HUES6 (cell line): ENCODE results near the gene CADM1.

Experiments used
- H3K27ac ChIP-seq: 2 replicates; pipeline ENCODE4 v1.7.0; 2013; ENCODE audit warnings: low read depth, mild to moderate bottlenecking, low read length, inconsistent platforms
- H3K27me3 ChIP-seq: 2 replicates; pipeline ENCODE4 v1.6.1; 2013; ENCODE audit warnings: low read length; ENCODE audit not compliant: control insufficient read depth, insufficient read depth
- H3K36me3 ChIP-seq: 2 replicates; pipeline ENCODE4 v1.6.1; 2013; ENCODE audit warnings: low read length; ENCODE audit not compliant: control insufficient read depth, insufficient read depth
- H3K4me1 ChIP-seq: 2 replicates; pipeline ENCODE4 v1.6.1; 2013; ENCODE audit warnings: low read length; ENCODE audit not compliant: control insufficient read depth, insufficient read depth
- H3K4me3 ChIP-seq: 2 replicates; pipeline ENCODE4 v1.5.1; 2013; ENCODE audit warnings: low read depth, low read length
- H3K9ac ChIP-seq: one replicate; pipeline ENCODE4 v1.6.1; 2013; ENCODE audit warnings: mild to moderate bottlenecking, low read length
- H3K9me3 ChIP-seq: 2 replicates; pipeline ENCODE4 v1.6.1; 2013; ENCODE audit warnings: low read depth, low read length; ENCODE audit not compliant: control insufficient read depth, insufficient read depth

CADM1 gene

DNA sequence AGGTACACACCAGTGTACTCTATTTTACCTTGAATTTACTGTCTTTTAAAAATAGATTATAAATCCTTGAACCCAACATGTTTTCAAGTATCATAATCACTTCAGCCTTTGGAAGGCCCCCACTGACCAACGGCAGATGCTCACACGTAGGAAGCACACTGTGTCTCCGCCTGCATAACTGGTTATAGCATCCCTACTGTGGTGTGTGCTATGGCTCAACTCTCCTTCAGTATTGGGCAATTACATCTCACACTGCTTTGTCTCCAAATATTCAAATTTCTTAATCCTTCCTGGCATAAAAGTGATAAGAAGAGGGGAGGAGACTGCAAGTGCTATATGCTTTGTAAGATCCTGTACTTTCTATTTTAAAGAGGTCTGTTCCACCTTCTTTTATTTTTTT is 165.7 kb downstream of the CADM1 start:
- no peaks in the 10 kb centered on the region for H3K9me3 ChIP-seq
- no peaks in the 10 kb centered on the region for H3K36me3 ChIP-seq

DNA sequence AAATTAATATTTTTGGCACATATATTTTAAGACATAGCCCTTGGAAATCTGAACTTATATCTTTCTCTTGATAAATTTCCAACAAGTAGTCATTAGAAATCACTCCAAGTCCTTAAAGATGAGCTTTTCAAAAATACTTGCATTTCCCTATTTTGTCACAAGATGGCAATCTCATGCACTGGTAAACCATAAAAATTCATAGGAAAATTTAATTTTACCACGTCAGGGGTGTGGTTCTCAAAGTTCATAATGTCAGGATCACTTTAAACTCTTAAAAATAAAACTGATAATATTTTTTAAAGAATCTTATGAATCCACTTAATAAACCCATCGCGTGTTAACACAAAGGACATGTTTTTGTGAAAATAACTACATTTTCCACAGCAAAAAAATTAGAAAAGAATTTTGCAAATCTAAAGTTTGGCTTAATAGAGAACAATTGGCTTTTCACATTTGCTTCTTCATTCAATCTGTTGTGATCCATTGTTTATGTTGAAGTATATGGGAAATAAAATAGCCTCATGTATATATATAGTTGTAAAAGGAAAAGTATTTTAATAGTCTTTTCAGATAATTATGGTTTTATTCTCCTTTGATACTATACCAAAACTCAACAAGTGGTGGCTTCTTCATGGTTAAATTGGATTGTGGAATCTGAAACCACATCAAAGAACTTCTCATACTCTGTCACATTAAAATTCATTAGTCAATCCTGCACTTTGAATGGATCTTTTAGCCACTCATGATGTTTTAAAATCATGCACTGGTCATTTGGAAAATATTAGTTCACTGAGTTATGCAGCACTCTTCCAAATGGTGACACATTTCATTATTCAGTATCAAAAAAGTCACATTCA is 169.1 kb downstream of the CADM1 start:
- H3K9ac ChIP-seq, result no peak overlapping the region
- H3K9me3 ChIP-seq, result no peaks in the 10 kb centered on the region
- H3K4me3 ChIP-seq, result no peak overlapping the region
- H3K4me1 ChIP-seq, result peaks cover 5% of the 10 kb centered on the region
- no peaks in the 10 kb centered on the region for H3K27me3 ChIP-seq
- no peaks in the 10 kb centered on the region for H3K36me3 ChIP-seq
- H3K27ac ChIP-seq, result no peak overlapping the region

More for the DNA sequence above, 165.7 kb downstream of the CADM1 start:
- H3K27me3 ChIP-seq, result no peaks in the 10 kb centered on the region
- H3K27ac ChIP-seq, result no peak overlapping the region
- no peaks in the 10 kb centered on the region for H3K4me1 ChIP-seq
- no peak overlapping the region for H3K4me3 ChIP-seq
- no peak overlapping the region for H3K9ac ChIP-seq

DNA sequence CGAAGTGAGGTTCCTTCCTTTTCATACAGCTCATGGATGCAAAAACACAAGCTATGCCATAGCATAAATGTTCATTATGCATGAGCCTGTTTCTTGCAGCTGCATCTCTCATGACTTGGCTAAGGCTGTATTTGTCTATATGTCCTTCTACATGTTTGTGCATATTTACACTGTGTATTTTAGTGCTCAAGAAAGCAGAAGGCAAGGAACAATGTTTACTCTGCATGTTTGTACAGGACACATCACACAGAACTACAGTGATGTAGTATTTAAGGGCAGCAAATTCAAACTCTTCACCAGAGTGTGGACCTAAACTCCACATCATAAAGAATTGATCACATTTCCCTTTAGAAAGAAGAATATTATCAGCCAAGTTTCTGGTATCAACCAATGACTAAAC is 170.3 kb downstream of the CADM1 start:
- peaks cover 5% of the 10 kb centered on the region for H3K4me1 ChIP-seq
- H3K27ac ChIP-seq, result no peak overlapping the region
- H3K36me3 ChIP-seq, result no peaks in the 10 kb centered on the region
- H3K27me3 ChIP-seq, result no peaks in the 10 kb centered on the region
- H3K9me3 ChIP-seq, result no peaks in the 10 kb centered on the region
- no peak overlapping the region for H3K9ac ChIP-seq
- H3K4me3 ChIP-seq, result no peak overlapping the region

DNA sequence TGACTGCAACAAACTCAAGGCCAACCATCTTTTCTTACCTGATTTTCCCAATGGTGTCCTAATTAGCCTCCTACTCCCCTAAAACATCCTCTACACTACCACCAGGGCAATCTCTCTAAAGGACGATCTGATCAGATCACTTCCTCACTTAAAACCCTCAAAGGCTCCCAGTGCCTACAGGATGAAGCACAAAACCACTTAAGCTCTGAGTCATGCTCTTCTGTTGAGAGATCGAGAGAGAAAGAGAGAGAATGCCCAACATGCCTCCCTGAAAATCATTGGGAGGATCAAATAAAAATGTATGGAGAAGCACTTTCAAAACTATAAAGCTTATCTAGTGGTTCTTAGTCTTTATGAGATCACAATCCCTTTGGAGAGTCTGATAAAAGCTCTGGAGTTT is 171.1 kb downstream of the CADM1 start:
- Histone ChIP-seq H3K9me3 (no peaks in the 10 kb centered on the region), H3K4me1 (peaks cover 5% of the 10 kb centered on the region), H3K27ac (no peak overlapping the region), H3K9ac (no peak overlapping the region), H3K36me3 (no peaks in the 10 kb centered on the region), H3K27me3 (no peaks in the 10 kb centered on the region), H3K4me3 (no peak overlapping the region)

DNA sequence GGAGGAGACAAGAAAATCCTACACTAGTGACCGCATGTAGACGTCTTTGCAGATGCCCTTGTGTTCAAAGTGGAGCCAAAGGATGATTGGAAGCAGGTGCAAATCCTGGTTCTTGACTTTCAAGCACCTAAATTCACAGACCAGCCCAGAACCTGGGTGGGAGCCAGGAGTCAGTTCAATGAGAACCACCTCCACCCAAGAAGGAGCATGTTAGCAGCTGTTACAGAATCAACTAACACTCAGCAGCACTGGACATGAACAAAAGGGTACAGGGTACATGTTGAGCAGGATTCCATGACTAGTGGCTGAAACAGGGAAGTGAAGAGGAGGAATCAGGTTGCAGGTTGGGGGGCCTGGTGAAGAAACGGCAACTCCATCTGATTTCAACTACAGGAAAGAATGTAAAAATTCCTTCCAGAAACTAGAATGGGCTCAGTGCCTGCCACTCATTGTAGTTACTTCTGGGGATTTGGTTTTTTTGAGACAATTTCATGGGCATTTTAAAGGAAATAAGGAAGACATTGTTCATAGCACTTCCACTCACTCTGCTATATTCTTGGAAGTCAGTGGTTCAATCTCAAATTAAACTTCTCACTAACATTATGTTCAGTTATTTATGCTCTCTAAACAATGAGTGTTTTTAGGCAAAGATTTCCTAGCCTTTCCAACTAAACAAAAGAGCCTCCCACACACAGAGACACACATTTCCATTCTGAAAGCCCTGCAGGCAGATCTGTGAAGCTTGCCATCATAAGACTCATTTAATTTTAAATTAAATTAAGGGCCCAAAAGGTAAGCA is 173.3 kb downstream of the CADM1 start:
- Histone ChIP-seq H3K27me3 (no peaks in the 10 kb centered on the region), H3K9ac (no peak overlapping the region), H3K9me3 (no peaks in the 10 kb centered on the region), H3K27ac (no peak overlapping the region), H3K36me3 (no peaks in the 10 kb centered on the region), H3K4me1 (peaks cover 5% of the 10 kb centered on the region), H3K4me3 (no peak overlapping the region)

DNA sequence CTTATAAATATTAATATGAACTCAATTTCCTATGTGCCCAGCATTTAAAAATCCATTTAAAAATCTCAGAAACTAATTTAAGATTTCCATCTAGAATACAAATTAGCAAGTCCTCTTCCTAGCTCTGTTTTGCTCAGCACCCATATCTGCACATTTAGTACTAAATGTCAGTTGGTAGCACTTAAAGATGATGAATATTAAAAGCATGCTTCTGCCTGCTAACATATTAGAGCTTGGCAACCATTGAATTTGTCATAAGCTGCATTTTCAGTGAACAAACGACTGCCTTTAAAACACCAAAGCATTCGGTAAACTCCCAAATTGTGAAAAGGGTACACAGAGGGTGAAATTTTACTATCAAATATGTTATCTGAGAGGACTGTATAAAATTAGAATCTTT is 177.7 kb downstream of the CADM1 start:
- Histone ChIP-seq H3K9me3 (no peaks in the 10 kb centered on the region), H3K27me3 (no peaks in the 10 kb centered on the region), H3K27ac (no peak overlapping the region), H3K9ac (no peak overlapping the region), H3K36me3 (no peaks in the 10 kb centered on the region), H3K4me3 (no peak overlapping the region), H3K4me1 (peaks cover 10% of the 10 kb centered on the region)

DNA sequence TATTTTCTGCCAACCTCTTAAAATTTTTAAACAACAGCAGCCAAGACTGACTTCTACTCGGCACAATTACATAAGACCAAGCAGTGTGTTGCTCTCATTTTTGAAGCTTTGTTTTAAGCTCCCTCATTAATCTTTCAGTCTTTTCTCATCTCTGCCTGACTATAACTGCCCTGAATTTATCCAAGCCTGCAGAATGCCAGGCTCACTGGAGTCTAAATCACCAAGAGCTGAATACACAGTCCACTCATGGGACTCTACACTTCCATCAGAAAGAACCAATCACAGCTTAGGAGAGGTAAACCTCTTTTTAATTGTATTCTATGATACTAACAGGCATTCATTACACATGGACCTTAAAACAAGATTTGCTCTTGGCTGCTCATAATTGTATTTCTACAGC is 178.7 kb downstream of the CADM1 start:
- H3K27me3 ChIP-seq, result no peaks in the 10 kb centered on the region
- no peak overlapping the region for H3K4me3 ChIP-seq
- no peak overlapping the region for H3K9ac ChIP-seq
- H3K36me3 ChIP-seq, result no peaks in the 10 kb centered on the region
- no peak overlapping the region for H3K27ac ChIP-seq
- peaks cover 8% of the 10 kb centered on the region for H3K4me1 ChIP-seq
- H3K9me3 ChIP-seq, result no peaks in the 10 kb centered on the region

DNA sequence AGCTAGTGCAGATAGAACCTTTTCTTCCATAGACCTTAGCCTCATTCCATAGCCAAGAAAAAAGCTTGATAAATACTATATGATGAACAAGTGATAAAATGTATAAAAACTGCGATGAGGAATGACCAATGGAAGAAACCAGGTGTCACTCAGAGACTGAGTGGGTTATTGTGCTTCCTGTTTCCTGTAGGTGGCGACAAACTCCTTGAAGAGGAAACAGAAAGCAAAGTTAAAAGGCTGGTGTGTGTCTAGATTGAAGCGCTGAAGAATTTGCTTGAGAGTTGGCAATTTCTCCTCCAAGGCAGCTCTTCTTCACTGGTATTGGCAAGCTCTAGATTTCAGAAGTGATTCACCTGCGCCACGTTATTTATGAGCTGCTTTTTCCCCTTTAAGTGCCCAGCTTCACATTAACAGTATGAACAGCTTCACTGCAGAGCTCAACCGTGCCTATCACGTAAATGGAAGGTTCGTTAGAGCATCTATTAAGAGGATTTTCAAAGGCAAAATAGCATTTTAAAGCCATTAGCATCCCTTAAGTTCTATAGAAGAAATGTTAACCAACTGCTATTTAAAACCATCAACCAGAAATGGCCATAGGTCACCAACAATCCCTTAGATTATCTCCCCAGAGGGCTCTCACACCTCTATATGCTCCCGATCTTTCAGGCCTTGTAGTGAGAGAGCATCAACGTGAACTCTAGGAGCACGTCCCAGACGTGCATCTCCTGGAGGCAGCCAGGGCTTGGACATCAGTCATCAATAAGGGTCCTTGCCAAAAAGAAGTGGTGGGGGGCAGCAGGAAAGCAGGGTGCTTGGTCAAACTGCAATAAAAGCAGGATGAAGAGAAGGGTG is 179.4 kb downstream of the CADM1 start:
- H3K9me3 ChIP-seq, result no peaks in the 10 kb centered on the region
- no peaks in the 10 kb centered on the region for H3K27me3 ChIP-seq
- no peak overlapping the region for H3K27ac ChIP-seq
- H3K4me3 ChIP-seq, result no peak overlapping the region
- H3K36me3 ChIP-seq, result no peaks in the 10 kb centered on the region
- H3K9ac ChIP-seq, result no peak overlapping the region
- H3K4me1 ChIP-seq, result peaks cover 8% of the 10 kb centered on the region

DNA sequence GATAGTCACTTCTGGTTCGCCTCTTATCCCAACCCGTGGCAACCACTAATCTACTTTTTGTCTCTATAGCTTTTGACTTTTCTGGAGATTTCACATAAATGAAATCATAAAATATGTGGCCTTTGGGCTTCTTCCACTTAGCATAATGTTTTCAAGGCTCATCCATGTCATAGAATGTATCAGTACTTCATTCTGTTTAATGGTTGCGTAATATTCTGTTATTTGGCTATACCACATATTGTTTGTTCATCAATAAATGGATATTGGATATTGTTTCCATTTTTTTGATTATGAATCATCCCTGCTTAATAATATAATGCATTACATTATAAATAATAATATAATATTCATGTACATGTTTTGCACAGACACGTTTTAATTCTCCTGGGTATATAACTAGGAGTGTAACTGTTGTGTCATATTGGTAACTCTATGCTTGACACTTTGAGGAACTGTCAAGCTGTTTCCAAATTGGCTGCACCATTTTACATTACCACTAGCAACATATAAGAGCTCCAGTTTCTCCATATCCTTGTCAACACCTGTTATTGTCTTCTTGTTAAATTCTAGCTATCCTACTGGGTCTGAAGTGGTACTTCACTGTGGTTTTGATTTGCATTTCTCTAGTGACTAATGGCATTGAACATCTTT is 181.5 kb downstream of the CADM1 start:
- no peaks in the 10 kb centered on the region for H3K27me3 ChIP-seq
- H3K9me3 ChIP-seq, result no peaks in the 10 kb centered on the region
- no peak overlapping the region for H3K9ac ChIP-seq
- H3K4me3 ChIP-seq, result no peak overlapping the region
- no peak overlapping the region for H3K27ac ChIP-seq
- no peaks in the 10 kb centered on the region for H3K36me3 ChIP-seq
- peaks cover 8% of the 10 kb centered on the region for H3K4me1 ChIP-seq

DNA sequence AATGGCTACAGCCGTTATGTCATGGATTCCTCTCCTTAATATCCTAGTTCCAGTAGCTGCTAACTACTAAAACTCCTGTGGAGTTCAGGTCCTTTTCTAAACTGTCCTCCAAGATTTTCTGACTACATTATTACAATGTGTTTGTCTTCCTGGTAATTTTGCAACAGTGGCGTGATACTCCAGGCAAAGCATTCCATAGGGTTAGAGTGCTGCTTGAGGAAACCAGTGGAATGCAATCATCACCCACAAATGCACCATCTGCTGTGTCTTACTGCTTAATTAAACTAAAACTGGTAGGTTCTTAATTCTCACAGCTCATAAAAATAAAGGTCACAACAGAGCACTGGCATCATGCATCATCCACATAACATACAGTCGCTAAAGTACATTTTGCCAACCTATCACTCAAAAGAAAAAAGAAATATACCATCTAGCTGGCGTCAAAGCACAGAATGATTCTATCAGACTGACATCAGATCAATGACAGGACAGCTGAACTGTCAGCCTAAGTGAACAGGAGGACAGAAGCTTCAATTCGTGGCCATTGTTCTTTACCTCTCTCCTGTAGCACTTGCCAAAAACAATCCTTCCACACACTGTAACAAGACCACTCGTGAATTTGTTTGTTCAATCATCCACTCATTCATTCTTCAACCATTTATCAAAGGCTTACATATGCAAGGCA is 182.5 kb downstream of the CADM1 start:
- Histone ChIP-seq H3K4me3 (no peak overlapping the region), H3K36me3 (no peaks in the 10 kb centered on the region), H3K27ac (no peak overlapping the region), H3K27me3 (no peaks in the 10 kb centered on the region), H3K9me3 (no peaks in the 10 kb centered on the region), H3K4me1 (peaks cover 8% of the 10 kb centered on the region), H3K9ac (no peak overlapping the region)
